Measurements from ENCODE around the gene GP2. TPM values are rescaled to one million over a fixed set of nuclear protein-coding genes. Genes with fewer than 3 reads are reported as not detected.
"Not testable (repeated sequence)": the region's sequence is repeated elsewhere in the genome, so short reads cannot be mapped to it uniquely, and the experiment has no call there.

The GP2 gene
- total RNA-seq, 1 donor from 2014 or later: not detected

DNA sequence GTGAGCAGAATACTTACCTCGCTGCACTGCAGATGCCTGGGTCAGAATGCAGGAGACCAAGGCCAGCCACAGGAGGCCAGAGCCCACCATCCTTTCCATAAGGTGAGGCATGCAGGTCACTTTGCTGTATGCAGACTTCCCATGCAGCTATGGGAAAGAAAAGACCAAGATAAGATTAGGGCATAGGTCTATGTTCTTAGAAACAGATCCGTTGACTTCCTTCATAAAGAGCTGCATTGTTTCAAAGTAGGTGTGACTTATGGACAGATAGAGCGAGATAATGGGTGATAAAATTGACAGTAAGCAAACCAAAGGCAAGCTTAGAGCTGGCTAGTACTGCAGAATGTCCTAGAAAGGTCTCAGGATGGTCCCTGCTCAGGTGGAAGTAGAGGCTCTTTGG is 992 bp downstream of the GP2 start:
- H3K9me3 Mint-ChIP-seq (ENCODE audit: unreplicated experiment): peaks cover 10% of the 10 kb centered on the region
- H3K27ac Mint-ChIP-seq (ENCODE audit: unreplicated experiment): no peak overlapping the region
- no peaks in the 10 kb centered on the region for H3K4me1 Mint-ChIP-seq (ENCODE audit: unreplicated experiment)
- no peaks in the 10 kb centered on the region for H3K27me3 Mint-ChIP-seq (ENCODE audit: unreplicated experiment)
- no peak for DNase-seq (ENCODE audit: extremely low spot score, unreplicated experiment)
- TF ChIP-seq, protein P1, sequence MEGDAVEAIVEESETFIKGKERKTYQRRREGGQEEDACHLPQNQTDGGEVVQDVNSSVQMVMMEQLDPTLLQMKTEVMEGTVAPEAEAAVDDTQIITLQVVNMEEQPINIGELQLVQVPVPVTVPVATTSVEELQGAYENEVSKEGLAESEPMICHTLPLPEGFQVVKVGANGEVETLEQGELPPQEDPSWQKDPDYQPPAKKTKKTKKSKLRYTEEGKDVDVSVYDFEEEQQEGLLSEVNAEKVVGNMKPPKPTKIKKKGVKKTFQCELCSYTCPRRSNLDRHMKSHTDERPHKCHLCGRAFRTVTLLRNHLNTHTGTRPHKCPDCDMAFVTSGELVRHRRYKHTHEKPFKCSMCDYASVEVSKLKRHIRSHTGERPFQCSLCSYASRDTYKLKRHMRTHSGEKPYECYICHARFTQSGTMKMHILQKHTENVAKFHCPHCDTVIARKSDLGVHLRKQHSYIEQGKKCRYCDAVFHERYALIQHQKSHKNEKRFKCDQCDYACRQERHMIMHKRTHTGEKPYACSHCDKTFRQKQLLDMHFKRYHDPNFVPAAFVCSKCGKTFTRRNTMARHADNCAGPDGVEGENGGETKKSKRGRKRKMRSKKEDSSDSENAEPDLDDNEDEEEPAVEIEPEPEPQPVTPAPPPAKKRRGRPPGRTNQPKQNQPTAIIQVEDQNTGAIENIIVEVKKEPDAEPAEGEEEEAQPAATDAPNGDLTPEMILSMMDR (IDR thresholded peaks at IDR 0.05): no peak
- no peak overlapping the region for H3K4me3 Mint-ChIP-seq (ENCODE audit: unreplicated experiment)
- no peaks in the 10 kb centered on the region for H3K36me3 Mint-ChIP-seq (ENCODE audit: unreplicated experiment)

DNA sequence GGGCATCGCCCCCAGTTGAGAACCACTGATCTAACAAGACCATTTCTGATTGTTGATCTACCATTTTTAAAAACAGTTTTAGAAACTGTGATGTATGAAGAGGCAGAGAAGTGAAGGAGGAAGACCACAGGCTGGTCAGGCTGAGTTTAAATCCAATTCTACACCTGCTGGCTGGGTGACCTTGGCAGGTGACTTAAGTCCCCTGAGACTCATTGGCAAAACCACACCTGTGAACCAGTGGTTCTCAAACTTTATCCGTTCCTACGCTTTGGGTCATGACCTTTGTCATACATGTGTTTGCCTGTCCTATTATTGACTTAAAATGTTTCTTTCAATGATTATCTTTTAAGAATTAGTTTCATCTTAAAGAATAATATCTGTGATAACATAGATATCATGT is 2.3 kb downstream of the GP2 start:
- TF ChIP-seq, protein P1 (IDR thresholded peaks at IDR 0.05): no peak
- Mint-ChIP-seq H3K9me3 (ENCODE audit: unreplicated experiment) (peaks cover 10% of the 10 kb centered on the region), H3K27me3 (ENCODE audit: unreplicated experiment) (no peaks in the 10 kb centered on the region), H3K4me3 (ENCODE audit: unreplicated experiment) (no peak overlapping the region), H3K27ac (ENCODE audit: unreplicated experiment) (no peak overlapping the region), H3K4me1 (ENCODE audit: unreplicated experiment) (no peaks in the 10 kb centered on the region), H3K36me3 (ENCODE audit: unreplicated experiment) (no peaks in the 10 kb centered on the region)
- DNase-seq (ENCODE audit: extremely low spot score, unreplicated experiment): no peak

- TF ChIP-seq, protein P1 (IDR thresholded peaks at IDR 0.05): no peak
- DNase-seq (ENCODE audit: extremely low spot score, unreplicated experiment): no peak
- Mint-ChIP-seq H3K4me1 (ENCODE audit: unreplicated experiment) (no peaks in the 10 kb centered on the region), H3K36me3 (ENCODE audit: unreplicated experiment) (no peaks in the 10 kb centered on the region), H3K27ac (ENCODE audit: unreplicated experiment) (no peak overlapping the region), H3K4me3 (ENCODE audit: unreplicated experiment) (no peak overlapping the region), H3K9me3 (ENCODE audit: unreplicated experiment) (peaks cover 4% of the 10 kb centered on the region), H3K27me3 (ENCODE audit: unreplicated experiment) (no peaks in the 10 kb centered on the region)
Observed at GRCh38 chr16:20323591-20324117, 3.7 kb downstream of the GP2 start.

DNA sequence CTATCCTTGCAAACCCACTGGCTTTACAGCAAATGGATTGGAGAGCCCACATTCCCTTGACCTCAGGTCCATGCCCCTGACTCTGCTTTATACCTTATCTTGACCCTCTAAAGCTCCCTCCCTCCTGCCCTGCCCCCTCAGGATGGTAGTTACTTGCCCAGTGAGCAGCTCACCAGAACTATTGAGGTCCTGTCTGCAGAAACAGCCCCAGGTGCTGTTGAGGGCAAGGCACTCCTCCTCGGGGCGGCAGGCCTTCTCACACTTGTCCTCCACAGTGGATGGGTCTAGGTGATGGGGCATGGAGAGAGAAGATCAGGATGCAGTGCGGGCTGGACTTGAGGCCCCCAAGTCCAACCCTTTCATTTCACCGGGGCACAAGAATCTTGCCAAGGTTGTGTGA is 4.6 kb downstream of the GP2 start:
- no peaks in the 10 kb centered on the region for H3K36me3 Mint-ChIP-seq (ENCODE audit: unreplicated experiment)
- no peak overlapping the region for H3K27ac Mint-ChIP-seq (ENCODE audit: unreplicated experiment)

DNA sequence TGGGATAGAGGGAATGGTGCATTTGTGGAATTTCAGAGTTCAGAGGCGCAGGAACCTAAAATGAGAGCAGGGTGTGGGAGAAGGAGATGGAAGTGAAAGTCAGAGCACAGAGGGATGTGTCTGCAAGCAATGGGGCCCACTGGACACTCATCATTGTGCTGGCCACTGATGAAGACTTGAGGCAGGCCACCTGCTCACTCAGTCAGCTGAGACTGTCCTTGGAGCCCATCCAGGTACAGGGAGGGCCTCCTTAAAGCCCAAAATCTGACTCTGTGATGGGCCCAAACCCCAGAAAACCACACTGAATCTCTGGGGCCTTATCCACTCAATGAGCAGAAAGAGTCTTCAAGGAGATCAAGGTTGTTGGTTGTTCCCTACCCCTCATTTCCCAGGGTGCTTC is 5.6 kb downstream of the GP2 start:
- H3K4me3 Mint-ChIP-seq (ENCODE audit: unreplicated experiment): no peak overlapping the region
- no peak overlapping the region for H3K27ac Mint-ChIP-seq (ENCODE audit: unreplicated experiment)
- no peaks in the 10 kb centered on the region for H3K9me3 Mint-ChIP-seq (ENCODE audit: unreplicated experiment)
- no peaks in the 10 kb centered on the region for H3K4me1 Mint-ChIP-seq (ENCODE audit: unreplicated experiment)
- TF ChIP-seq, protein P1 (IDR thresholded peaks at IDR 0.05): no peak
- no peak for DNase-seq (ENCODE audit: extremely low spot score, unreplicated experiment)
- H3K27me3 Mint-ChIP-seq (ENCODE audit: unreplicated experiment): no peaks in the 10 kb centered on the region
- no peaks in the 10 kb centered on the region for H3K36me3 Mint-ChIP-seq (ENCODE audit: unreplicated experiment)

More for the DNA sequence above, 4.6 kb downstream of the GP2 start:
- no peaks in the 10 kb centered on the region for H3K4me1 Mint-ChIP-seq (ENCODE audit: unreplicated experiment)
- no peak for DNase-seq (ENCODE audit: extremely low spot score, unreplicated experiment)
- H3K27me3 Mint-ChIP-seq (ENCODE audit: unreplicated experiment): no peaks in the 10 kb centered on the region
- TF ChIP-seq, protein P1 (IDR thresholded peaks at IDR 0.05): no peak
- peaks cover 4% of the 10 kb centered on the region for H3K9me3 Mint-ChIP-seq (ENCODE audit: unreplicated experiment)
- H3K4me3 Mint-ChIP-seq (ENCODE audit: unreplicated experiment): no peak overlapping the region

DNA sequence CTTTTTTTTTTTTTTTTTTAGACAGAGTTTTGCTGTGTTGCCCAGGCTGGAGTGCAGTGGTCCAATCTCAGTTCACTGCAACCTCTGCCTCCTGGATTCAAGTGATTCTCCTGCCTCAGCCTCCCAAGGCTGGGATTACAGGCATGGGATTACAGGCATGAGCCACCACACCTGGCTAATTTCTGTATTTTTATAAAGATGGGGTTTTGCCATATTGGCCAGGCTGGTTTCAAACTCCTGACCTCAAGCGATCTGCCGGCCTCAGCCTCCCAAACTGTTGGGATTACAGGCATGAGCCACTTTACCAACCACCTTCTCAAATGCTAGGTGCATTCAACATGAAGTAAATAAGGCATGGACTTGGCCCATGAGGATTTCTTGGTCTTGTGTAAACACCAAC is 6.3 kb downstream of the GP2 start:
- not testable (repeated sequence) for H3K9me3 Mint-ChIP-seq (ENCODE audit: unreplicated experiment); H3K4me3 Mint-ChIP-seq (ENCODE audit: unreplicated experiment); H3K4me1 Mint-ChIP-seq (ENCODE audit: unreplicated experiment); H3K27me3 Mint-ChIP-seq (ENCODE audit: unreplicated experiment); DNase-seq (ENCODE audit: extremely low spot score, unreplicated experiment); H3K27ac Mint-ChIP-seq (ENCODE audit: unreplicated experiment); H3K36me3 Mint-ChIP-seq (ENCODE audit: unreplicated experiment)
